ENCODE measurements around the gene HAPLN2. TPM values are rescaled to one million over a fixed set of nuclear protein-coding genes. Genes with fewer than 3 reads are reported as not detected.

HAPLN2 gene
- total RNA-seq, 1 donor from 2014 or later: not detected

DNA sequence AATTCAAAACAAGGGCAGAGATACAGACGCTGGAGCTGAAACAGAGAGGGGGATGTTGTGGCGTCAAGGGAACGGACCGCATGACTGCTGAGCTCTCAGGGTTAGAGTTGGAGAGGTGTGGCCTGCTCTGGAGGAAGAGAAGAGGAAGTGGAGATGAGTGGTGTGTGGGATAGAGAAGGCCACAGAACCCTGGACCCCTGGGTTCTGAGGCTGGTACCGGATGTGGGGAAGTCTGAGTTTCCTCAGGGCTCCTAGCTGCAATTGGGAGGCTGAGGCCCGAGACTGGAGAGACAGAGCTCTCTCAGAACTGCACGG, 24.5 kb downstream of the HAPLN2 start:
- H3F3A ChIP-seq (ENCODE audit: low read depth): peaks cover 35% of the 10 kb centered on the region
- Mint-ChIP-seq H3K4me3 (no peak overlapping the region), H3K4me1 (peaks cover 31% of the 10 kb centered on the region), H3K27me3 (ENCODE audit: insufficient read depth, low read depth) (peaks cover 45% of the 10 kb centered on the region), H3K36me3 (no peaks in the 10 kb centered on the region), H3K9me3 (no peaks in the 10 kb centered on the region), H3K27ac (no peak overlapping the region)
- no peak overlapping the region for H3K9ac ChIP-seq
- H3K9me3 ChIP-seq (ENCODE audit: low read depth): no peaks in the 10 kb centered on the region
- H3K4me2 ChIP-seq: no peak overlapping the region
- no peaks in the 10 kb centered on the region for H3K79me2 ChIP-seq (ENCODE audit: low read depth)
- H3K4me1 ChIP-seq: peaks cover 15% of the 10 kb centered on the region
- H3K27ac ChIP-seq: no peak overlapping the region
- peaks cover 100% of the 10 kb centered on the region for H3K27me3 ChIP-seq
- no peak overlapping the region for H3K4me3 ChIP-seq
- H4K20me1 ChIP-seq (ENCODE audit: low read depth): peaks cover 48% of the 10 kb centered on the region
- no peak for DNase-seq (ENCODE audit: low spot score)
- TF ChIP-seq EZH2 (IDR thresholded peaks at IDR 0.05) (no peak), EZH2phosphoT487 (IDR thresholded peaks at IDR 0.05) (no peak)
- TF ChIP-seq, protein P1, sequence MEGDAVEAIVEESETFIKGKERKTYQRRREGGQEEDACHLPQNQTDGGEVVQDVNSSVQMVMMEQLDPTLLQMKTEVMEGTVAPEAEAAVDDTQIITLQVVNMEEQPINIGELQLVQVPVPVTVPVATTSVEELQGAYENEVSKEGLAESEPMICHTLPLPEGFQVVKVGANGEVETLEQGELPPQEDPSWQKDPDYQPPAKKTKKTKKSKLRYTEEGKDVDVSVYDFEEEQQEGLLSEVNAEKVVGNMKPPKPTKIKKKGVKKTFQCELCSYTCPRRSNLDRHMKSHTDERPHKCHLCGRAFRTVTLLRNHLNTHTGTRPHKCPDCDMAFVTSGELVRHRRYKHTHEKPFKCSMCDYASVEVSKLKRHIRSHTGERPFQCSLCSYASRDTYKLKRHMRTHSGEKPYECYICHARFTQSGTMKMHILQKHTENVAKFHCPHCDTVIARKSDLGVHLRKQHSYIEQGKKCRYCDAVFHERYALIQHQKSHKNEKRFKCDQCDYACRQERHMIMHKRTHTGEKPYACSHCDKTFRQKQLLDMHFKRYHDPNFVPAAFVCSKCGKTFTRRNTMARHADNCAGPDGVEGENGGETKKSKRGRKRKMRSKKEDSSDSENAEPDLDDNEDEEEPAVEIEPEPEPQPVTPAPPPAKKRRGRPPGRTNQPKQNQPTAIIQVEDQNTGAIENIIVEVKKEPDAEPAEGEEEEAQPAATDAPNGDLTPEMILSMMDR (IDR thresholded peaks at IDR 0.05): no peak
- H2AFZ ChIP-seq (replicated peaks): no peak overlapping the region
- H3K36me3 ChIP-seq: no peaks in the 10 kb centered on the region

DNA sequence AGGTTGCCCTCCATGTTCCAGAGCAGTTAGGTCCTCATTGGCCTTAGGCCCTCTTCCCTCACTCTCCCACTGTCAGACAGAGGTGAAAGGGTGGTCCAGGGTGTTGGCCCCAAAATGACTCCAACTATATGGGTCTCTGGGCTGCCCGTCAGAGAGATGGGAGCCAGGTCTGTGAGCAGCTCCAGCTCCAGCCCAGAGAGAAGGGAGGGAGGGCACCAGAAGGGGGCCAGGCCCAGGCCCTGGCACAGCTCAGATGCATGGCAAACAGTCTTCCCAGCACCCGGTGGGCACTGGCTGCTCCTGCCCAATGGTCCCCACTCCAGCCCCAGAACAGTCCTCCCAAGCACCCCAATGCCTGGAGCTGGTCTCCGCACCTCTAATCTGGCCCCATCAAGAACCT, 24.9 kb downstream of the HAPLN2 start:
- Histone ChIP-seq H3K4me1 (peaks cover 15% of the 10 kb centered on the region), H3F3A (ENCODE audit: low read depth) (peaks cover 35% of the 10 kb centered on the region), H3K36me3 (no peaks in the 10 kb centered on the region), H3K79me2 (ENCODE audit: low read depth) (no peaks in the 10 kb centered on the region), H3K27me3 (peaks cover 100% of the 10 kb centered on the region), H3K4me2 (no peak overlapping the region), H3K4me3 (no peak overlapping the region), H3K9ac (no peak overlapping the region), H2AFZ (replicated peaks) (no peak overlapping the region), H3K9me3 (ENCODE audit: low read depth) (no peaks in the 10 kb centered on the region), H4K20me1 (ENCODE audit: low read depth) (peaks cover 48% of the 10 kb centered on the region), H3K27ac (no peak overlapping the region)
- Mint-ChIP-seq H3K27ac (no peak overlapping the region), H3K4me1 (peaks cover 26% of the 10 kb centered on the region), H3K9me3 (no peaks in the 10 kb centered on the region), H3K4me3 (no peak overlapping the region), H3K27me3 (ENCODE audit: insufficient read depth, low read depth) (peaks cover 45% of the 10 kb centered on the region), H3K36me3 (no peaks in the 10 kb centered on the region)
- no peak for DNase-seq (ENCODE audit: low spot score)
- TF ChIP-seq, protein P1 (IDR thresholded peaks at IDR 0.05): no peak
- TF ChIP-seq EZH2phosphoT487 (IDR thresholded peaks at IDR 0.05) (no peak), EZH2 (IDR thresholded peaks at IDR 0.05) (no peak)

DNA sequence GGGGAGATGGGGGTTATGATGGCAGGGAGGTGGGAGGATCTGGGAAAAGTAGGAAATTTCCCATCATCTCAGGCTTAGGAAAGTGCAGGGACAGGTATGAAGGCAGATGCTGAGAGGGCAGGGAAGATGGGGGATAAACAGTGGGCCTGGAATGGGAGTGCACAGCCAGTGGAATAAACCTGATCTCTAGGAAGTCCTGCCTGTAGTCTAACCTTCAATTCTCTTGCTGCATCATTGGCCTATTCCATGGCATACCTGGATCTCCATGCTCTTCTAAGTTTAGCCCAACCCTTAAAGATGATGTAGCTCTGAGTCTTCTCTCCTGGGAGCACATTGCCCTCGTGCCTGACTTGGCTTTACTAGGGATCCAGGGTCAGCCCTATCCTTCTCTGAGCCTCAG, 25.4 kb downstream of the HAPLN2 start:
- no peak overlapping the region for H3K4me2 ChIP-seq
- H3K36me3 ChIP-seq: no peaks in the 10 kb centered on the region
- TF ChIP-seq, protein P1 (IDR thresholded peaks at IDR 0.05): no peak
- TF ChIP-seq EZH2phosphoT487 (IDR thresholded peaks at IDR 0.05) (no peak), EZH2 (IDR thresholded peaks at IDR 0.05) (no peak)
- H3K79me2 ChIP-seq (ENCODE audit: low read depth): no peaks in the 10 kb centered on the region
- H4K20me1 ChIP-seq (ENCODE audit: low read depth): peaks cover 43% of the 10 kb centered on the region
- peaks cover 100% of the 10 kb centered on the region for H3K27me3 ChIP-seq
- peak overlapping the region; percentile 66 for H3K4me3 Mint-ChIP-seq
- no peak overlapping the region for H3K27ac Mint-ChIP-seq
- no peak overlapping the region for H3K9ac ChIP-seq
- H3F3A ChIP-seq (ENCODE audit: low read depth): peaks cover 31% of the 10 kb centered on the region
- no peaks in the 10 kb centered on the region for H3K9me3 Mint-ChIP-seq
- no peaks in the 10 kb centered on the region for H3K36me3 Mint-ChIP-seq
- no peak for DNase-seq (ENCODE audit: low spot score)
- H2AFZ ChIP-seq (replicated peaks): no peak overlapping the region
- peaks cover 45% of the 10 kb centered on the region for H3K27me3 Mint-ChIP-seq (ENCODE audit: insufficient read depth, low read depth)
- no peaks in the 10 kb centered on the region for H3K9me3 ChIP-seq (ENCODE audit: low read depth)
- peaks cover 10% of the 10 kb centered on the region for H3K4me1 ChIP-seq
- no peak overlapping the region for H3K27ac ChIP-seq
- no peak overlapping the region for H3K4me3 ChIP-seq
- H3K4me1 Mint-ChIP-seq: peaks cover 22% of the 10 kb centered on the region

All from neural progenitor cell (in vitro differentiated cells).